GM12891 (cell line): ENCODE measurements around the gene ENTPD1.

Experiments used
- POLR2AphosphoS5 ChIP-seq: IDR thresholded peaks from 2 replicates; pipeline ENCODE4 v1.6.1; 2011; ENCODE audit warnings: low read depth, low read length, control low read depth
- TAF1 ChIP-seq: IDR thresholded peaks from 2 replicates; pipeline ENCODE4 v1.6.1; 2011; ENCODE audit warnings: low read depth, low read length, control low read depth

DNA sequence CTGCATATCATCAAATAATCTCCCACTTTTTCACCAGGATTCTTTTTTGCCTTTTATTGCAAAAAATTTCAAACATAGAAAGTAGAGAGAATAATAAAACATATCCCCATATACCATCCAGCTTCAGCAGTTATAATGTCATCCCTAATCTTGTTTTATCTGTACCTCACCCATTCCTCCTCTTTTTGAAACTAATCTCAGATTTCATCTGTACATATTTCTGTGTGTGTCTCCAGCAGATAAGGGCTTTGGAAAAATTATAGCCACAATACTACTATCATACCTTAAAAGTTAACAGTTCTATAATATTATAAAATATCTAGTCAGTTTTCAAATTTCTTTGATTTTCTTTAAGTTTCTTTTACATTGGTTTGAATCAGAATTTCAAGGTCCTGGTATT, 7.6 kb upstream of the ENTPD1 start:
- TF ChIP-seq TAF1 (no peak), POLR2AphosphoS5 (no peak)
